PC-3 (cell line): Measurements from ENCODE around the gene RPL32. TPM values are rescaled to one million over a fixed set of nuclear protein-coding genes. Genes with fewer than 3 reads are reported as not detected.

Source experiments
- ATAC-seq: fragments of 200-7000 bp; cut with Tn5 transposase; 2 replicates; pipeline ENCODE4 v1.9.1; 2020; ENCODE audit warnings: mild to moderate bottlenecking, moderate library complexity
- BruUV-seq: library from RNA; stranded (reverse); fragments of 400-500 nt; replicated peaks from 2 replicates; lab custom pipeline; 2021; lab: Mats Ljungman, UMichigan
- CTCF ChIA-PET: fragments of 300-600 bp; sonication (Branson Sonifier 250); formaldehyde crosslinking; loops from one replicate; lab custom pipeline; 2022; ENCODE audit warnings: antibody characterized with exemption; lab: Charles Lee
- POLR2A ChIA-PET: fragments of 300-600 bp; sonication (Branson Sonifier 250); formaldehyde crosslinking; loops from one replicate; lab custom pipeline; 2022; ENCODE audit warnings: antibody characterized with exemption; ENCODE audit not compliant: unreplicated experiment; lab: Charles Lee
- DNase-seq: peaks from one replicate; pipeline ENCODE4 v3.0.0-alpha.2; 2015
- H2AFZ ChIP-seq: fragments of 300-600 bp; sonication (generic); 2 replicates; pipeline ENCODE4 v1.6.0; 2016; ENCODE audit warnings: antibody characterized with exemption, low read length
- H3F3A ChIP-seq: fragments of 300-600 bp; sonication (generic); one replicate; pipeline ENCODE4 v1.6.0; 2017; ENCODE audit warnings: antibody characterized with exemption, low read length, control low read depth, mild to moderate bottlenecking; ENCODE audit not compliant: unreplicated experiment
- H3K27ac ChIP-seq: fragments of 300-600 bp; sonication (generic); 2 replicates; pipeline ENCODE4 v1.5.1; 2016; ENCODE audit warnings: mild to moderate bottlenecking, low read length
- H3K27me3 ChIP-seq: fragments of 300-600 bp; sonication (generic); 2 replicates; pipeline ENCODE4 v1.6.1; 2016; ENCODE audit warnings: low read length, mixed read lengths
- H3K36me3 ChIP-seq: fragments of 300-600 bp; sonication (generic); 2 replicates; pipeline ENCODE4 v1.6.1; 2016; ENCODE audit warnings: low read depth, mixed run types, low read length, mixed read lengths
- H3K4me1 ChIP-seq: fragments of 300-600 bp; sonication (generic); 2 replicates; pipeline ENCODE4 v1.5.1; 2016; ENCODE audit warnings: low read length; ENCODE audit not compliant: insufficient read depth
- H3K4me2 ChIP-seq: fragments of 300-600 bp; sonication (generic); 2 replicates; pipeline ENCODE4 v1.6.0; 2016; ENCODE audit warnings: low read length
- H3K4me3 ChIP-seq: fragments of 300-600 bp; sonication (generic); 2 replicates; pipeline ENCODE4 v1.5.1; 2016; ENCODE audit warnings: mild to moderate bottlenecking, low read length, mixed read lengths
- H3K79me2 ChIP-seq: fragments of 300-600 bp; sonication (generic); 2 replicates; pipeline ENCODE4 v1.6.1; 2017; ENCODE audit warnings: low read length, mixed read lengths
- H3K9ac ChIP-seq: fragments of 300-600 bp; sonication (generic); 2 replicates; pipeline ENCODE4 v1.6.0; 2016; ENCODE audit warnings: mild to moderate bottlenecking, low read length
- H3K9me2 ChIP-seq: fragments of 300-600 bp; sonication (generic); replicated peaks from 2 replicates; pipeline ENCODE4 v1.6.1; 2016; ENCODE audit warnings: mixed run types, low read length, mixed read lengths
- H3K9me3 ChIP-seq: fragments of 300-600 bp; sonication (generic); 2 replicates; pipeline ENCODE4 v1.6.1; 2016; ENCODE audit warnings: low read length, mixed read lengths
- H4K20me1 ChIP-seq: fragments of 300-600 bp; sonication (generic); 2 replicates; pipeline ENCODE4 v1.6.1; 2016; ENCODE audit warnings: low read length, mixed read lengths
- EZH2 ChIP-seq: fragments of 300-600 bp; sonication (generic); IDR thresholded peaks from one replicate; pipeline ENCODE4 v1.6.1; 2017; ENCODE audit warnings: antibody characterized with exemption, mild to moderate bottlenecking, low read length; ENCODE audit not compliant: unreplicated experiment
- EZH2phosphoT487 ChIP-seq: fragments of 300-600 bp; sonication (generic); IDR thresholded peaks from 2 replicates; pipeline ENCODE4 v1.6.1; 2018; ENCODE audit warnings: mild to moderate bottlenecking, antibody characterized with exemption, low read length, borderline replicate concordance
- intact Hi-C: fragments of 100-400 bp; cut with micrococcal nuclease; formaldehyde crosslinking; loops from 2 replicates; pipeline ENCODE4 v1.9.0; 2023
- total RNA-seq: library from RNA; depleted of rRNA; stranded (reverse); fragments of >200 nt; gene quantifications from 2 replicates; pipeline ENCODE4 v1.2.3, GENCODE V29; 2014
- TF ChIP-seq, protein P1 (sequence below): fragments of 300-600 bp; sonication (generic); conservative IDR thresholded peaks from 2 replicates; pipeline ENCODE4 v1.5.1; 2017; ENCODE audit warnings: antibody characterized with exemption, low read depth, mild to moderate bottlenecking, low read length

RPL32 gene
- total RNA-seq, 1 experiment from 2014 or later = 2,663 TPM

- no peak overlapping the region for H3K4me2 ChIP-seq
- TF ChIP-seq EZH2phosphoT487 = no peak
- TF ChIP-seq EZH2 = no peak
- TF ChIP-seq, protein P1, sequence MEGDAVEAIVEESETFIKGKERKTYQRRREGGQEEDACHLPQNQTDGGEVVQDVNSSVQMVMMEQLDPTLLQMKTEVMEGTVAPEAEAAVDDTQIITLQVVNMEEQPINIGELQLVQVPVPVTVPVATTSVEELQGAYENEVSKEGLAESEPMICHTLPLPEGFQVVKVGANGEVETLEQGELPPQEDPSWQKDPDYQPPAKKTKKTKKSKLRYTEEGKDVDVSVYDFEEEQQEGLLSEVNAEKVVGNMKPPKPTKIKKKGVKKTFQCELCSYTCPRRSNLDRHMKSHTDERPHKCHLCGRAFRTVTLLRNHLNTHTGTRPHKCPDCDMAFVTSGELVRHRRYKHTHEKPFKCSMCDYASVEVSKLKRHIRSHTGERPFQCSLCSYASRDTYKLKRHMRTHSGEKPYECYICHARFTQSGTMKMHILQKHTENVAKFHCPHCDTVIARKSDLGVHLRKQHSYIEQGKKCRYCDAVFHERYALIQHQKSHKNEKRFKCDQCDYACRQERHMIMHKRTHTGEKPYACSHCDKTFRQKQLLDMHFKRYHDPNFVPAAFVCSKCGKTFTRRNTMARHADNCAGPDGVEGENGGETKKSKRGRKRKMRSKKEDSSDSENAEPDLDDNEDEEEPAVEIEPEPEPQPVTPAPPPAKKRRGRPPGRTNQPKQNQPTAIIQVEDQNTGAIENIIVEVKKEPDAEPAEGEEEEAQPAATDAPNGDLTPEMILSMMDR = no peak
- peak; percentile 27; the same call in 1 of the 2 replicates for ATAC-seq
- H3K79me2 ChIP-seq = no peaks in the 10 kb centered on the region
- no peak overlapping the region for H3K9ac ChIP-seq
- no peak overlapping the region for H3K27ac ChIP-seq
- ChIA-PET CTCF (no interaction called here), POLR2A (interaction anchor here (0.6 kb wide), 1 partner anchor 1852 kb away, joined by 3 read pairs; the partner anchor contains the start of gene CCDC174)
- H3K9me3 ChIP-seq = no peaks in the 10 kb centered on the region
- H3K9me2 ChIP-seq = no peaks in the 10 kb centered on the region
- H3F3A ChIP-seq = no peaks in the 10 kb centered on the region
- H2AFZ ChIP-seq = no peak overlapping the region
- no TSS peak for BruUV-seq
- DNase-seq = no peak
- H3K4me3 ChIP-seq = no peak overlapping the region
- no peaks in the 10 kb centered on the region for H4K20me1 ChIP-seq
- no peaks in the 10 kb centered on the region for H3K36me3 ChIP-seq
- intact Hi-C loops = no loop called here
- no peaks in the 10 kb centered on the region for H3K27me3 ChIP-seq
- H3K4me1 ChIP-seq = 0 out of 2 replicates have a peak, but pooled peaks cover 6% of the 10 kb centered on the region
Measured at GRCh38 chr3:12799525-12800440, 41.6 kb downstream of the RPL32 start.

- Histone ChIP-seq H3F3A (no peaks in the 10 kb centered on the region), H3K9ac (no peak overlapping the region), H3K27me3 (no peaks in the 10 kb centered on the region), H3K9me2 (no peaks in the 10 kb centered on the region), H4K20me1 (no peaks in the 10 kb centered on the region), H3K4me2 (no peak overlapping the region), H2AFZ (no peak overlapping the region), H3K9me3 (no peaks in the 10 kb centered on the region), H3K4me3 (no peak overlapping the region), H3K79me2 (no peaks in the 10 kb centered on the region), H3K36me3 (no peaks in the 10 kb centered on the region), H3K27ac (no peak overlapping the region), H3K4me1 (0 out of 2 replicates have a peak, but pooled peaks cover 6% of the 10 kb centered on the region)
- TF ChIP-seq, protein P1 = no peak
- TF ChIP-seq EZH2phosphoT487 = no peak
- TF ChIP-seq EZH2 = no peak
- DNase-seq (no peak), ATAC-seq (no peak)
- CTCF ChIA-PET = no interaction called here
- BruUV-seq = no TSS peak
- intact Hi-C loops = no loop called here
- POLR2A ChIA-PET = interaction anchor here (0.6 kb wide), 1 partner anchor 1853 kb away, joined by 3 read pairs; the partner anchor contains the start of gene CCDC174
Measured at GRCh38 chr3:12798559-12799179, 42.7 kb downstream of the RPL32 start.
